Breast epithelium (tissue), 4 donors: ENCODE results near the gene ALOX15B. TPM values are rescaled to one million over a fixed set of nuclear protein-coding genes. Genes with fewer than 3 reads are reported as not detected.
A peak's percentile ranks its signal among the peaks of the same experiment; 100 is the strongest.

ENCODE experiments used
- DNase-seq, 2 donors: peaks; one replicate each; pipeline ENCODE4 v3.0.0-alpha.2; 2019; ENCODE audit warnings: low spot score in 2 of 2
- H3K27ac ChIP-seq, 2 donors: fragments of 200-600 bp; sonication (generic) in 1 of 2; one replicate each; pipeline ENCODE4 v1.5.1; 2016 to 2019; ENCODE audit warnings: mild to moderate bottlenecking in 1 of 2
- H3K27me3 ChIP-seq, 2 donors: fragments of 200-600 bp; sonication (generic) in 1 of 2; one replicate each; pipeline versions ENCODE4 v1.5.1 to v1.6.0; 2017 to 2019; ENCODE audit warnings: control low read depth in 1 of 2, mild to moderate bottlenecking in 1 of 2
- H3K36me3 ChIP-seq: fragments of 200-600 bp; one replicate; pipeline ENCODE4 v1.5.1; 2019
- H3K4me1 ChIP-seq, 2 donors: fragments of 200-600 bp; sonication (generic); one replicate each; pipeline ENCODE4 v1.5.1; 2016 to 2019; ENCODE audit warnings: control low read depth in 1 of 2
- H3K4me3 ChIP-seq, 3 donors: fragments of 200-600 bp; sonication (generic); 1 replicate in 2 of 3; 2 replicates in 1 of 3; pipeline ENCODE4 v1.5.1; 2016 to 2019; ENCODE audit warnings: mild to moderate bottlenecking in 3 of 3, moderate library complexity in 2 of 3
- H3K9me3 ChIP-seq, 2 donors: fragments of 200-600 bp; sonication (generic) in 1 of 2; one replicate each; pipeline ENCODE4 v1.5.1; 2016 to 2019; ENCODE audit warnings: control low read depth in 1 of 2
- POLR2A ChIP-seq: fragments of 450-650 bp; IDR thresholded peaks from one replicate; pipeline ENCODE4 v1.6.1; 2016; ENCODE audit warnings: antibody characterized with exemption, mild to moderate bottlenecking, moderate library complexity
- POLR2AphosphoS5 ChIP-seq, 3 donors: sonication (generic); formaldehyde crosslinking; IDR thresholded peaks; one replicate each; pipeline ENCODE4 v1.6.1; 2017; ENCODE audit warnings: antibody characterized with exemption in 3 of 3
- intact Hi-C: fragments of 100-400 bp; cut with DNase I; formaldehyde crosslinking; loops from one replicate; pipeline ENCODE4 v1.15.1; 2023; ENCODE audit warnings: low total_unique reads
- total RNA-seq, 3 donors: library from RNA; depleted of rRNA; stranded (reverse); fragments of >200 nt; gene quantifications; one replicate each; pipeline ENCODE4 v1.1.0, GENCODE V29; 2016
- TF ChIP-seq, protein P1 (sequence below), 3 donors: fragments of 450-650 bp; IDR thresholded peaks; one replicate each; pipeline ENCODE4 v1.5.1; 2016 to 2017; ENCODE audit warnings: antibody characterized with exemption in 3 of 3, mild to moderate bottlenecking in 3 of 3, moderate library complexity in 3 of 3

The ALOX15B gene
- total RNA-seq, 3 donors from 2014 or later: 3.3 to 38.3 (median 12.3) TPM

DNA sequence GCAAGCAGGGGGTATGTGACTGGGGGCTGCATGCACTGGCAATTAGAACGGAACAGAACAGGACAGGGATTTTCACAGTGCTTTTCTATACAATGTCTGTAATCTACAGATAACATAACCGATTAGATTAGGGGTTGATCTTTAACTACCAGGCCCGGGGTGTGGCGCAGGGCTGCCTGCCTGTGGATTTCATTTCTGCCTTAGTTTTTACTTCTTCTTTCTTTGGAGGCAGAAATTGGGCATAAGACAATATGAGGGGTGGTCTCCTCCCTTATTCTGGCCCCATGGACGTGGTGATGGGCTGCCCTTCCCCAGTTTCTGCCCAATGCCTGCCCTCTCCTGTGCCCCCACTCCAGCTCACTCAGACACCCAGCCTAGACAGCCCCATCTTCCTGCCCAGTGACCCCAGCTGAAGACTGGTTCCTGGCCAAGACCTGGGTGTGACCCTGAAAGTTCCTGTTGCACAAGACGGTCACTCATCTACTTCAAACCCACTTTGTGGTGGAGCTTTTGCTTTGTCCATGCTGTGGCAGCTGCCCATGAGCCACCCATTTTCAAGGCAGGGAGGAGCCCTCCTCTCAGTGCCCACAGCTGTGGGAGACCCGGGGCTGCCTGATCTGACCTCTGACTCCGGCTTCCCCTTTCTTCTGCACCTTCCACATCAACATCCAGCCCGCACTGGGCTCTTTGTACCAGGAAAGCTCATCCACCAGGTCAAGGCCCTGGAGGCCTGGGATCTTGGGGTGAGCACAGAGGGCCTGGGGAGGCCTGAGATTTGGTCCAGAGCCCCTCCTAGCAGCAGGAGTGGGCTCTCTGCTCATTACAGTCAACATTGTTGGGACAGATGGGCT is 30.1 kb downstream of the ALOX15B start:
- intact Hi-C loops: no loop called here
- DNase-seq: no peak
- peaks cover 10 to 32% of the 10 kb centered on the region in 2 donors for H3K27me3 ChIP-seq

DNA sequence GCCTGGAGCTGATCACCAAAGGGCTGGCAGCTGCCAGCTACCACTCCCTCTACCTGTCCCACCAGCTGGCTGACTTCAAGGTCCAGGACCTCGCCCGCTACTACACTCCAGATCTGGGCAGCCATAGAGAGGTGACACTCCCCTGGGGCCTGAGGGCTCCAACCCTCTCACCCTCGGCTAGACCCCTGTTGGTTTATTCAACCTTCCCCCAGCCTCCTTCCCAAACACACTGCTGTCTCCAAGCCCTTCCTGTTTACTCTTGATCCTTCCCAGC is 30.7 kb downstream of the ALOX15B start:
- Histone ChIP-seq H3K4me1 (peaks cover 0 to 2% of the 10 kb centered on the region in 2 donors), H3K27ac (no peak overlapping the region), H3K4me3 (no peak overlapping the region), H3K36me3 (no peaks in the 10 kb centered on the region), H3K9me3 (no peaks in the 10 kb centered on the region), H3K27me3 (peaks cover 9 to 35% of the 10 kb centered on the region in 2 donors)
- TF ChIP-seq POLR2AphosphoS5 (IDR thresholded peaks at IDR 0.05): no peak
- TF ChIP-seq POLR2A: no peak
- TF ChIP-seq, protein P1, sequence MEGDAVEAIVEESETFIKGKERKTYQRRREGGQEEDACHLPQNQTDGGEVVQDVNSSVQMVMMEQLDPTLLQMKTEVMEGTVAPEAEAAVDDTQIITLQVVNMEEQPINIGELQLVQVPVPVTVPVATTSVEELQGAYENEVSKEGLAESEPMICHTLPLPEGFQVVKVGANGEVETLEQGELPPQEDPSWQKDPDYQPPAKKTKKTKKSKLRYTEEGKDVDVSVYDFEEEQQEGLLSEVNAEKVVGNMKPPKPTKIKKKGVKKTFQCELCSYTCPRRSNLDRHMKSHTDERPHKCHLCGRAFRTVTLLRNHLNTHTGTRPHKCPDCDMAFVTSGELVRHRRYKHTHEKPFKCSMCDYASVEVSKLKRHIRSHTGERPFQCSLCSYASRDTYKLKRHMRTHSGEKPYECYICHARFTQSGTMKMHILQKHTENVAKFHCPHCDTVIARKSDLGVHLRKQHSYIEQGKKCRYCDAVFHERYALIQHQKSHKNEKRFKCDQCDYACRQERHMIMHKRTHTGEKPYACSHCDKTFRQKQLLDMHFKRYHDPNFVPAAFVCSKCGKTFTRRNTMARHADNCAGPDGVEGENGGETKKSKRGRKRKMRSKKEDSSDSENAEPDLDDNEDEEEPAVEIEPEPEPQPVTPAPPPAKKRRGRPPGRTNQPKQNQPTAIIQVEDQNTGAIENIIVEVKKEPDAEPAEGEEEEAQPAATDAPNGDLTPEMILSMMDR (IDR thresholded peaks at IDR 0.05): no peak
- DNase-seq: no peak
- intact Hi-C loops: no loop called here

More for the DNA sequence above, 30.1 kb downstream of the ALOX15B start:
- H3K4me1 ChIP-seq: peaks cover 0 to 2% of the 10 kb centered on the region in 2 donors
- no peak overlapping the region for H3K27ac ChIP-seq
- TF ChIP-seq POLR2AphosphoS5 (IDR thresholded peaks at IDR 0.05) (no peak), POLR2A (no peak)
- TF ChIP-seq, protein P1 (IDR thresholded peaks at IDR 0.05): no peak
- H3K36me3 ChIP-seq: no peaks in the 10 kb centered on the region
- no peaks in the 10 kb centered on the region for H3K9me3 ChIP-seq
- no peak overlapping the region for H3K4me3 ChIP-seq

DNA sequence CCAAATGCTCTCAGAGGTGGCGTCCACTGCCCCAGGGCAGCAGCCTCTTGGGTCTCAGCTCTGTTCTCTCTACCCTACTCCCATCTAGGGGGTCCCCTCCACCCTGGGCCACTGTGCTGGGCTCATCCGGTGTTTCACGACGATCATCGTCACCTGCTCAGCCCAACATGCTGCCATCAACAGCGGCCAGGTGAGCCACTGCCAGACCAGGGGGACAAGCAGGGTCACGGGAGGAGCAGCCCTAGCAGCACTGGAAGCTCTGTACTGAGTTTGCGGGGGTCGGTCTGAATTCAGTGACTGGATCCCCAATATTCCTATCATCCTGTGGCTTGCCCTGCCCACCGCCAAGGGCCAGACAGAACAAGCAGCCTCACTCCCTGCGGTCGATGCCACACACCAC is 32.6 kb downstream of the ALOX15B start:
- intact Hi-C loops: no loop called here
- no peaks in the 10 kb centered on the region for H3K9me3 ChIP-seq
- H3K4me1 ChIP-seq: peaks cover 0 to 2% of the 10 kb centered on the region in 2 donors
- peaks cover 9 to 55% of the 10 kb centered on the region in 2 donors for H3K27me3 ChIP-seq
- TF ChIP-seq POLR2A: no peak
- TF ChIP-seq, protein P1 (IDR thresholded peaks at IDR 0.05): no peak
- TF ChIP-seq POLR2AphosphoS5 (IDR thresholded peaks at IDR 0.05): no peak
- H3K36me3 ChIP-seq: no peaks in the 10 kb centered on the region
- no peak for DNase-seq
- H3K4me3 ChIP-seq: no peak overlapping the region
- H3K27ac ChIP-seq: no peak overlapping the region

DNA sequence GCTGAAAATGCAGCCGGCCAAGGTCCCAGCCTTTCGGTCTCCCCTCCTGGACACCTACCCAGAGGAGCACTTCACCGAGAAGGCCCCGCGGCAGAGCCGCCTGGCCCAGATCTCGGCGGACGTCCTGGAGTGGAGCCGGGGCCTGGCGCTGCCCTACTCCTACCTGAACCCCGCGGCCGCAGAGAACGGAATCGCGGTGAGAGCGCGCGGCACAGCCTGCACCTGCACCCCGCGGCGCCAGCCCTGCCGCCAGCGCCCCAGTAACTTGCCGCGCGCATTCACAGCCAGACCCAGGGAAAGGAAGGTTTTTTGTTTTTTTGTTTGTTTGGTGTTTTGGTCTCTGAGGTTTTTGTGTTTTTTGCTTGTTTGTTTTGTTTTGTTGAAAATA is 33.5 kb downstream of the ALOX15B start:
- no peaks in the 10 kb centered on the region for H3K36me3 ChIP-seq
- no peak for TF ChIP-seq POLR2A
- TF ChIP-seq, protein P1 (IDR thresholded peaks at IDR 0.05): no peak
- no peak for TF ChIP-seq POLR2AphosphoS5 (IDR thresholded peaks at IDR 0.05)
- no peak overlapping the region for H3K27ac ChIP-seq
- intact Hi-C loops: no loop called here
- H3K4me3 ChIP-seq: peak overlapping the region in 1 of 3 donors; percentile 54
- no peak for DNase-seq
- H3K27me3 ChIP-seq: peaks cover 9 to 63% of the 10 kb centered on the region in 2 donors
- H3K4me1 ChIP-seq: peaks cover 0 to 2% of the 10 kb centered on the region in 2 donors
- H3K9me3 ChIP-seq: no peaks in the 10 kb centered on the region

DNA sequence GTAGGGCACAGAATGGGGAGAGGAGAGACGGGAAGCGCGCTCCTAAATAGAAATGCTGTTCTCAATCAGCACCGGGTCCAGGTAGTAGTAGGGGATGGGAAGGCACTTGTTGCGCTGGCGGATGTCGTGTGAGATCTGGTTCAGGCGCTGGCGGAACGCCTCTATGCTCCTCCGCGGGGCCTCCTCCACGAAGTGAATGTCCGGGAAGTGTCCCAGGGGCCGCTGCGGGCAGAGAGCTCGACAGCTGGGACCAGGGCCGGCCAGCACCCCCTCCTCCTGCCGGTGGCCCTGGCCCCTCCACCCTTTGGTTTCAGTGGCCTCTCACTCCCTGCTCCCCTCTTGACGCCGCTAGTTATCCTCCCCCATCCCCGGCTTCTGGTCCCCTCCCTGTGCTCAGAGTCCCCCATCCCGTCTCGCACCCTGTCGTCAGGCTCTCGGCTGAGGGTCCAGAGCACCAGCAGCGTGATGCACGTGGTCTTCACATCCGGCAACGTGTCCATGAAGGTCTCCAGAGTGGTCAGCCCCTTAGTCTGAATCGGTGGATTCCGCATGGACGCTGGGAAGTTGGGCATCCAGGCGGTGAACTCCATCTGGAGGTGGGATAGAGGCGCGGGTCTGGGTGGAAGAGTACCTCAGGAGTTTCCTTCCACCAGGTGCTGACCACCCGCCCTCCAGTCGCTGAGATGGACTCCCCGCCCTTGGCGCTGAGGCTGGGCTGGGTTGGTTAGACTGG is 34.0 kb downstream of the ALOX15B start:
- H3K9me3 ChIP-seq: no peaks in the 10 kb centered on the region
- DNase-seq: no peak
- peak overlapping the region in 2 of 3 donors; percentile 21 to 54 for H3K4me3 ChIP-seq
- intact Hi-C loops: no loop called here
- TF ChIP-seq POLR2A (no peak), POLR2AphosphoS5 (IDR thresholded peaks at IDR 0.05) (no peak)
- TF ChIP-seq, protein P1 (IDR thresholded peaks at IDR 0.05): no peak
- H3K36me3 ChIP-seq: no peaks in the 10 kb centered on the region
- H3K27me3 ChIP-seq: peaks cover 9 to 68% of the 10 kb centered on the region in 2 donors
- no peak overlapping the region for H3K27ac ChIP-seq
- peaks cover 0 to 2% of the 10 kb centered on the region in 2 donors for H3K4me1 ChIP-seq
